HG03432 (cell line): ENCODE measurements around the gene EIF1B.

Experiments used
- ATAC-seq: cut with Tn5 transposase; IDR thresholded peaks from one replicate; pipeline ENCODE4 v1.9.1; 2021; ENCODE audit warnings: mild to moderate bottlenecking, moderate library complexity; ENCODE audit not compliant: unreplicated experiment

Gene EIF1B

DNA sequence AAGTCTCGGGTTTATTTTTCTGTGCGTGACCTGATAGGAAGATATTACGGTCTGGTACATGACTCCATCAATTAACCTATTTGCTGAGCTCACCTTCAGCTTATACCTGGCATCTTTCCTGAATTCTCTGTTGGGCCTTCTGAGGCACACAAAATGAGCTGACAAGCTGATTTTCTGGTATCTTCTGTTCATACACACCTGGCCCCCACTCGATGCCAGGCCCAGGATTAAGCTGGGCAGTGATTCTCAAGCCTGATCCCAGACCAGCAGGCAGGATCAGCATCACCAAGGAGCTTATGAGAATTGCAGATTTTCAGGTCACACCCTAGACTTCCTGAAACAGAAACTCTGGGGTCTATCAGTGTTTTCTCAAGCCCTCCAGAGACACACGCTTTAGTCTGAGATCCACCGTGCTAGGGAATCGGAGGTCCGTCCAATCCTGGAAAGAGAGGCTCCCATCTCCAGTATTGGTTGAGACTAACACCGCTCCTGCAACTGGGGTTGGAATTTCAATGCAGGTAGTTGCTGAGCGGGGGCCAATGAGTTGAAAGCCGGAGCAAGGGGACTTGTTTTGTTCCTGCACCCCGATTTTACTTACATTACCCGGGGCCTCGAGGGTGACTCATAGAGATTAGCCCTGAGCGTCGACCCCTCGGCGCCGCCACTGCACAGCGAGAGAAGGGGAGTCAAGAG is 636 bp upstream of the EIF1B start:
- peak; percentile 2 for ATAC-seq

DNA sequence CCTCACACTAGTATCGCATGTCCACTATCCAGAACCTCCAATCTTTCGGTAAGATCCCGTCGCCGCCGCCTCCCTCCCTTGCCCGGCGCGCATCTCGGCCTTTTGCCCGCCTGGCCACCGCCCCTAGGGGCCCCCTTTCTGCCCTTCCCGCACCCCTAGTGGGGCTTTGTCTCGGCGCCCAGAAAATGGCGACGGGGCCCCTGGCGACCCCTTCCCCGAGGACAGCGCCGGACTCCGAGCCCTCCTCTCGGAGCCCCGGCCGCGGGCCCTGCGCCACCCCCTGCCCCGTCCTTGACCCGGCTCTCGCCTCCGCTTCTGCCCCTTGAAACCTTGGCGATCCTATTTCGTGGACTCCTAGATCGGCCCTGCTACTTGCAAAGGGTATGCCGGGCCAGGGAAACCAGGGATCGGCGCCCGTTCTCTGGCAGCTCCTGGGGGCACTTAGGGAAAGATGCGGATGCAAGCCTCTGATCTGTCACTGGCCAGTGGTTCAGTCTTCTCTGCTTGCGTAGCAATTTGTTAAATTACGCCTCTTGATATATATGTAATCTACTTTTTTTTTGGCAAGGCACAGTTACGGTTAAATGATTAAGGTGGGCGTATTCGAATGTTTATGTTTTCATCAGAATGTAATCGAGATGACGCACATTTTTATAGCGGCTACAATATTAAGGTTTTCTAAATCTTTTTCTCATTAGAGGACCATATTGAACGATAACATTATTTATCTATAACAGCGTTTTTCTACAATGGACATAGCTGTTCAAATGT is 603 bp downstream of the EIF1B start:
- ATAC-seq: peak; percentile 37

DNA sequence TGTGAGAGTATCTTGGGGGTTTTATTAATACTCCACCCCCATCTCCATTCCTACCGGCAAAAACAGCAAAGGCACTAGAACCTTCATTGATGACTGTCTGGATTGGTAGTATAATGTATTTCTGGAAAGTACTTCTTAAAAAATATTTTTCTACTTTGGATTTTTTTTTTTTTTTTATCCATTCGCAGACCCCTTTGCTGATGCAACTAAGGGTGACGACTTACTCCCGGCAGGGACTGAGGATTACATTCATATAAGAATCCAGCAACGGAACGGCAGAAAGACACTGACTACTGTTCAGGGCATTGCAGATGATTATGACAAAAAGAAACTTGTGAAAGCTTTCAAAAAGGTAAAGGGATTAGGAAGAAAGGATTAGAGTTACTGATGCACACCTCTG is 1.2 kb downstream of the EIF1B start:
- no peak for ATAC-seq

DNA sequence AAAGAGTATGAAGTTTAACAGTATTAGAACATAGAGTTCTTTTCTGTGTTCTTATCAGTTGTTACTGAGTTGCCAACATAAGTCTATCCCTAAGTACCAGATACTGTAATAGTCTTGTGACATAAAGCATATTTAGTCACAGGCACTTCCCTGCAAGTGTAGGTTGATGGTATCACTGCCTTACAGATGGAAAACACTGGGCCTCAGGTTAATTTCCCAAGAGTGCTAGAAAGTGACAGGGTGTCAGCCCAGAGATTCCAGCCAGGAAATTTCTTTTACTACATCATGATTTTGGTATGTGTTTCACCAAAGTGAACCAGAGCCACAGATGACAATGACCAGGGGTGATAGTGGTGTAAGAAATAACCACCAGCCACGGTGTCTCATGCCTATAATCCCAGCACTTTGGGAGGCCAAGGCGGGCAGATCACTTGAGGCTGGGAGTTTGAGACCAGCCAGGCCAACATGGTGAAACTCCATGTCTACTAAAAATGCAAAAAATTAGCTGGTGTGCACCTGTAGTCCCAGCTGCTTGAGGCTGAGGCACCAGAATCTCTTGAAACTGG is 3.2 kb downstream of the EIF1B start:
- no peak for ATAC-seq

DNA sequence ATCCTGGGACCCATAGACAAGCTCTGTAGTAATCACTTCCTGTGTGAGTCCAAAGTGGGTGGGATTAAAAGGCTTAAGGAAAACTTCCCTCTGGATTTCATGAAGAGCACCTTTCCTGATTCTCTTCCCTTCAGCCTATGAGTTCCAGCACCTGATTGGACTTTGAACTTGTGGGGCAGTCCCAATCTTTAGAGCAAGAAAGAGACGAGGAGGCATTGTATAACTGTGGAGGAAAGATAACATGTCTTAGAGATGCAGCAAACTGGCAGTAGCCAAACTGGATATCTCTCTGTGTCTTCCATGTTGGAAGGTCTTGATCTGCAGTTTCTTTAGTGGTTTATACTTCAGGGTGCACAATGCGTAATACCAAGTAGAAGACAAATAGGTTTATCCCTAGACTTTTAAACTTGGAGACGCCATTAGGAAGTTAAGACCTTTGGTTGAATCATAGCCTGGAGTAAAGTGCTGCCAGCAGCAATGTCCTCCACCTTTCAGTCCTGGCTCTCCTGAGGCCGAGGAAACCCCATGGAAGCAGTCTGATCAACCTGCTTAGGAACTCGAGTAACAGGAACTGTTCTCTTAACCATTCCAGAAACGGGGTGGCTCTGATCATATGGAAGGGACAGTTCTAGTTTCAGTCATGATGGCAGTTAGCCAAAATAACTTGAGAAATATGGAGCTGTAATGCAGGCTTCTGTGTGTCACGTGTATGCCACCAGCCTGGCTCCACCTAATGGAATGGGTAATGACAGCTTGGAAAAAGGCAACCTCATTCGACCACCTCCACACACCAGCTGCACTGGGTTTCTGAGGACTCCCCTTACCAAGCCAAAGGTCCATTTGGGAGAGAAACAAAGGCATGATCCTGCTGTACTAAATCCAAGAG is 4.7 kb downstream of the EIF1B start:
- no peak for ATAC-seq

DNA sequence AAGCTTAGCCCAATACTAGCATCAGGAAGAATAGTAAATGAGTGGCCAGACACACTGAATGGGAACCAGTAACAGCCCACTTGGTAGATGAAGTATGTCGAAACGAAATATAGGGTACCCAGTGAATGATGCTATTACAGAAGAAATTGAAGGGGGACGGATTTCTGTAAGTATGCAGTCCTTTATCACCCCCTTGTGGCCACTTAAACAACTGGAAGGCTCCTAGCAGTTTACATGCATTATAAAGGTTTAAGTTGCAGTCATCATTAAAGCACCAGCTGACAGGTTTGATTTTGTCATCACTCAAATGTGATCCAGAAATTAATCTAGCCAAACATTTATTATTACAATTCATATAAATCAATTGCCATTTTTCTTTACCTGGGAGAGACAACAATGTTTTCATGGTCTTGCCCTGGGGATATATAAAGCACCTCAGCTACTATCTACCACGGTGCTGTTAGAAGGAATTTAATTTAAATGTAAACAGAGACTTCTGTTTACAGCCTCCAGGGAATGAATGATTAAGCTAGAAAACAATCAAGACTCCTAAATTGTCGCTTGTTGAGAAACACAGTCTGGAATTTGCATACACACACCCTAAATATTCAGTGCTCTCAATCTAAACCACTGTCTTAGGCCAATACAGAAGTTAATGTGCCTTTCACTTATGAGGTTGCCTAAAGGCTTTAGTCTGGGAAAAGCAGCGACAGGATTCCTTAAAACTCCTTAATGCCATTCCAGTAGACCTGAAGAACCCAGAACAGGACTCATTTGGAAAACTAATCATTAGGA is 7.8 kb downstream of the EIF1B start:
- ATAC-seq: peak; percentile 74

DNA sequence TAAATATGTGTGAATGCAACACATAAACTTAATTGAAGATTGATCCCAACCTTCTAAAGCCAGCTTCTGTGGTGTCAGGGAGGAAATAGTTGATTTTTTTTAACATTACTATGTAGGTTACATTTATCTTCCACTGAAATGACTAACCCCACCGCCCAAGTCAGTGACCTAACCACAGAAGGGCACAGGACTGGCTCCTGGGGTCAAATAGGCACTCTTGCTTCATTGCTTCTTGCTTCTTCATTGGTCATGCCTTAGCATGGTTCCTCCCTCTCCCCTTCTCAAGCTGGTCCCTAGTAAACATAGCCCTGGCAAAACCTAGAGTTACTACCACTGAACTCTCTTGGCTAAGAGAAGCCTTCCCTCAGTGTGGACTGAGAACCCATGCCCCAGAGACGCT is 12.3 kb downstream of the EIF1B start:
- ATAC-seq: no peak

DNA sequence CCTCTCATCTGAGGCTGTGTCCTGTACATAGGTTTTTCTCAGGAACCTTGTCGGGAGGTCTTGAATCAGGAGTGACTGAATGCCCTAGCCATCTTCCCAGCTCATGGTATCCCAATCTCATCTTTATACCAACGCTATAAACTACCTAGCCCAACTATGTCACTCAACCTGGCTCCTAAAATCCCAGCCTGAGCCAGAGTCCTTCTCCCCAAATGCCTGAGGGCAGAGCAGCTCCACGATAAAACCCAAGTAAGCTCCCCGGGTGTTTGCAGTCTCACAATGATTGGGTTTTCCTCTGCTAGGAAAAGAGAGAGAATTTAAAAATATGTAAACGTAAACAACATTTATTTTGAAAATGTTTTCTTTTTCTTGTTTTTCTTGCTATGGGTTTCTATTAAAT is 14.4 kb downstream of the EIF1B start:
- no peak for ATAC-seq

DNA sequence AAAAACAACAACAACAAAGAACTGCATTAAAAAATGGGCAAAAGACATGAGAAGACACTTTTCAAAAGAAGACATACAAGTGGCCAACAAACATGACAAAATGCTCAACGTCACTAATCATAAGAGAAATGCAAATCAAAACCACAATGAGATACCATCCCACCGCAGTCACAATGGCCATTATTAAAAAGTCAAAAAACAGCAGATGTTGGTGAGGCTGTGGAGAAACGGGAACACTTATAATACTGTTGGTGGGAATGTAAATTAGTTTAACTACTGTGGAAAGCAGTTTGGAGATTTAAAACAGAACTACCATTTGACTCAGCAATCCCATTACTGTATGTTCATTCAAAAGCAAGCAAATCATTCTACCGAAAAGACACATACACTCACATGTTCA is 15.1 kb downstream of the EIF1B start:
- no peak for ATAC-seq

DNA sequence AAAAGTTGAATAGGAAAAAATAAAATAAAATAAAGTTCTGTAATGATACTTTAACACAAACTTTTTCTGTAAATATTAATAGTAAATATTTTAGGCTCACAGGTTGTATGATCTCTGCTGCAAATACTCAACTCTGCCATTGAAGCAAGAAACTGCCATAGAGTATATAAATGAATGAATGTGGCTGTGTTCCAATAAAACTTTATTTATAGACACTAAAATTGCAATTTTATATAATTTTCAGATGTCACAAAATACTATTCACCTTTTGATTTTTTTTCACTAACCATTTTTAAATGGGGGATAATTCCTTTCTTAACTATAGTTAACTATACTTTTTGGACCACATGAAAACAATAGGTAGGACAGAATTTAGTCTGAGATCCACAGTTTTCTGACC is 16.0 kb downstream of the EIF1B start:
- ATAC-seq: no peak

DNA sequence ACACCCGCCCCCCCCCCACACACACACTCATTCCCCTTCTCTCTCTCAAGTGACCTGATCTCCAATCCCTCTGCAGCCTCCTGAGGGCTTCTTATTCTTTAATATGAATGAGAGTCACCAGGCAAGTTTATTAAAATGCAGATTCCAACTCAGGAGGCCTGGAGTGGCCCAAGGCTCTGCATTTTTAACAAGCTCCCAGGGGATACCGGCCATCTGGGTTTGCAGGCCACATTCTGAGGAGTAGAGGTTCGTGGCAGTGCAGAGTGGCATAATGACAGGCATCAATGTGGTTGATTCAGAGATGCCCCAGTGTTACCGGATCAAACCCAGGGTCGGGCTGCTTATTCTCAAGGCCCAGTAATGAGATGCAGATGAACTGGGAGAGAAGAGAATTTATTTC is 18.9 kb downstream of the EIF1B start:
- no peak for ATAC-seq

DNA sequence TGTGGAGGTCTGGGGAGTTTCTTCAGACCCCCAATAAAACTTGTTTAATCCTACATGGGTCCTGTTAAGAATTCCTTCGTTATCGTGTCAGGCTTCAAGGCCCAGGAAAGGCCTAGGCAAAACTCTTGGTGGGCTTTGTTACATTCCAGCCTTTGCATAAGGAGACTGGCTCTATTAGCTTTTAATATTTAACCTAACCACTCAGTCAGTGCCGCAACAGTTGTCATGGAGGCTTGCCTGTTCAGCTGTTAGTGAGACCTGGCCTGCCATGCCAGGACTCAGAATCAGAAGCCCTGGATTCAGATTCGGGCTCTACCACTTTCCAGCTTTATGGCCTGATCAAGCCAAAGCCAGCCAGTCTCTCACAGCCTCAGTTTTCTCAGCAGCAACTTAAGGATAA is 19.6 kb downstream of the EIF1B start:
- ATAC-seq: no peak

DNA sequence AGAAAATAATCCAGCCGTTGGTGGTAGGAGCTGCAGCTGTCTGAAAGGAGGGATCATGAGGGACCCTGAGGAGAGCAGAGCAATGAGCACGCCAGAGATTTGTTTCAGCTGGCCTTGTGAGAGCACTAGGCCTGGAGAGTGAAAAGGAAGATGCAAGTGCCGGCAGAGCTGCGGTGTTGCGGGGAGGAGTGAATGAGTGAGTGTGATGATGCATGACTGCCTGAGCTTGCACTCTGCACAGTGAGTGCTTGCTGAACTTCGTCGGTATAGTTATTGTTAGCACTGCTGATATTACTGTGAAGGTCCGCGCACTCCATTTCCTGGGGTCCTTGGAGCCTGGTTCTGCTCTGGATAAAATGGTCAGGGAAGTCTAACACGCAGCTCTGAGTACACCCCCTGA is 23.2 kb downstream of the EIF1B start:
- no peak for ATAC-seq

DNA sequence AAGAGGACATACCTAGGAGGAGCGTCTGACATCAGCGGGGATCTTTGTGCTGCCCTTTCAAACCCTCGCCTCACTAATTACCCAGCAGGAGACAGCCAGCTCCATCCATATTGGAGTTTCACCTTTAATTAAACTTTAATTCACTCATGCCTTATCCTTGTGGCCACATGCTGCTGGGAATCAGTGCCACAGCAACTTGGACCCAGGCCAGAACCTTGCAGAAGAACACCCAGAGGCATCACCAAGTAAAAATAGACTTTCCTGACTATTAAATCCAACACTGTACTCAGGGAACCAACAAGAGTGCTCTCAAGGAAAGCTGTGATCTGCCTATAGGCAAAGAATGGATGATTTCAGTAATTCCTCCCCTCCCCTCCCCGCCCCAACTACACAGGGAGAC is 23.9 kb downstream of the EIF1B start:
- ATAC-seq: no peak

DNA sequence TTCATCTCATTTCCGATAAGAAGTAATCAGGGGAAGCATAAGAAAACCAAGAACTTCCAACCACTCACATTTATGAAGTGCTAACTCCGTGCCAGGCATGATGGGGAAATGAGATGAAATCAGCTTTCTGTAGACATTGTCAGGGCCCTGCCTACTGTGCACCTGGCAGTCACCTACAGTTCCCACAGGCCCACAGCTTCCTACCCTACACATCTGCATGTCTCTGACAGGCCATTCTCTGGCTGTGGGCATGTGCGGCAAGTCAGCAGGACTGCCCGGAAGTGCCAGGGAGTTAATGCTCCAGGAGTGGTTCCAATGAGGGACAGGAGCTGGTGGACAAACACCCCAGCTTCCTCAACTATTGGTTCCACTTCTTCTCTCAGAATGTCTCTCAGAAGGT is 24.3 kb downstream of the EIF1B start:
- ATAC-seq: no peak

DNA sequence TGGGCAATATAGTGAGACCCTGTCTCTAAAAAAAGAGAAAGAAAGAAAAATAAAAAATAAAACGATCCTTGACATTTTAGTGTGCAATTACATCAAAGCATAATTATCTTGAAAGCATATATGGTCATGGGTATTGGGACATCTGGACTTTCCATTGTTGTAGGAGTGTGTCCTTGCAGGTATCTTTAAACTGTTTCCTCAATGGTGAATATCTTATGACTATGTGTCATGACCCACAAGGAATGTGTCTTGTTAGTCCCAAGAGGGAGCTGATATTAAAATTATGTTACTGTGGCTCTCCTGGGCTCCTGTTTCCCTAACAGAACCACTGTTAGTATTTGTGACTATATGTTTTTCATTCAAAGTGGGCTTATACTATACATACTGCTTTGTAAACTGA is 26.6 kb downstream of the EIF1B start:
- ATAC-seq: no peak

DNA sequence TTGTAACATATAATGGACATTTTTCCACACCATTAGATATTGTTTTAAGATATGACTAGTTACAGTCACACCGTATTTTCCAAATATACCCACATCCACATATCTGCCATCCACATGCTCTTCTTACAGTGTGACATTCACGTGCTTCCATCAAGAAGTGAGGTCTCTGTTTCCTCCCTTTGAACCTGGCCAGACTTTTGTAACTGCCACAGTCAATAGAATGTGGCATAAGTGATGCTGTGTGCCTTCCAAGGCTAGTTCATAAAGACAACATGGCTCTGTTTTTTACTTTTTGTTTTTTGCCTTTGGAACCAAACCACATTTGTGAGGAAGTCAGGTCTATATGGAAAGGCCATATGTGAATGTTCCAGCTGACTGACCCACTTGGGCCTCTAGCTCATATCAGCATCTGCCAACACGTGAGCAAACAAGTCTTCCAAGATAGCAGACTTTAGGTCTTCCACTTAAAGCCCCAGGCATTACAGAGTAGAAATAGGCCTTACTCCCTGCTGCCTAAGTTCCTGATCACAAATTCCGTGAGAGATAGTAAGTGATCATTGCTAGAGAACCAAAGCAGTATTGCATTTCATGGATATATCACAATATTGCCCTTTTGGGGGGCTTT is 27.1 kb downstream of the EIF1B start:
- ATAC-seq: no peak

DNA sequence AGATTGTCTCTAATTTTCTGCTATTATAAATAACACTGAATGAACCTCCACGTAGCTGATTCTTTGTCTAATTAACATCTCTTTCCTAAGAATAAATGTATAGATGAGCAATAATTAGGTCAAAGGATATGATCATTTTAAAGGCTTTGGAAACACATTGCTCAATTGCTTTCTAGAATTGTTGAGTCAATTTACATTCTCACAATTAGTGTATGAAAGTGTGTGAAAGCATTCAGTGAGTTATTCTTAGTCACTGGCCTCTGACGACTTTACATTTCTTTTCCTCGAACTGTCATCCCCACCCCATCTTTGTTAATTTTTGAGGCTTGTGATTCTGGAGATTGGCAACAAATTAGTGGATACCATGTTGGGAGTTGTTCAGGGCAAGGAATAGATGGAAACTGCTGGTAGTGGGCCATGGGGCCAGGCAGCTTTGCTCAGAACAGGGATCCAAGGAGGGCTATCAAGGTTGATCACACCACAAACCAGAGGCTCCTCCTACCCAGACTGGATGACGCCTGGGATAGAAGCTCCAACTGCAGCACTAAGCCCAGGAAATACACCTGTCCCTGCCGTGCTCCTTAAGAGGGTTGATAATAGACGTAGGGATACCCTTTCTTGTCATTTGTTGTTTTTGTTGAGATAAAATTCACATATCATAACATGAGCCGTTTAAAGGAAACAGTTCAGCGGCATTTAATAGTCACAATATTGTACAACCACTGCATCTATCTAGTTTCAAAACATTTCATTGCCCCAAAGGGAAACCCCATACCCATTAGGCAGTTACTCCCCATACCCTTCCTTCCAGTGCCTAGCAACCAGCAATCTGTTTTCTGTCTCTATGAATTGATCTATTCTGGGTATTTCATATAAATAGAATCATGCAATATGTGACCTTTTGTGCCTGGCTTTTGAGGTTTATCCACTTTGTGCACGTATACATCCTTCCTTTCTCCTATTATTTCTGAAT is 27.9 kb downstream of the EIF1B start:
- ATAC-seq: peak; percentile 82

DNA sequence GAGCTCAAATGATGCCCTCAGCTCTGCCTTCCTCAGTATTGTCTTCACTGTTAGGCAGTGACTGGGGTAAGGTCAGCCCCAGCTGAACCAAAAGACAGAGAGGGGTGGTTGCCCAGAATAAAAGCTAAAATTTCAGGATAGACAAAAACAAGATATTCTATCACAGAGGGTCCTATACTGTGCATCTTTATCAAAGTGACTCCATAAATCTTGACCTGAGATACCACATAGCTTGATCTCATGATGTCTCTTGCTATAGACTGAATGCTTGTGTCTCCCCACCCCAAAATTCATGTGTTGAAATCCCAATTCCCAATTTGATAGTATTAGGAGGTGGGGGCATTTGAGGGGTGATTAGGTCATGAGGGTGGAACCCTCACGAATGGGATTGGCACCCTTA is 30.4 kb downstream of the EIF1B start:
- ATAC-seq: no peak
